ENCODE data around the gene ZNF680. TPM values are rescaled to one million over a fixed set of nuclear protein-coding genes. Genes with fewer than 3 reads are reported as not detected.
"Not testable (repeated sequence)": the region's sequence is repeated elsewhere in the genome, so short reads cannot be mapped to it uniquely, and the experiment has no call there.

Gene ZNF680
- total RNA-seq, 2 experiments from 2014 or later: 21.8 to 23.7 TPM

DNA sequence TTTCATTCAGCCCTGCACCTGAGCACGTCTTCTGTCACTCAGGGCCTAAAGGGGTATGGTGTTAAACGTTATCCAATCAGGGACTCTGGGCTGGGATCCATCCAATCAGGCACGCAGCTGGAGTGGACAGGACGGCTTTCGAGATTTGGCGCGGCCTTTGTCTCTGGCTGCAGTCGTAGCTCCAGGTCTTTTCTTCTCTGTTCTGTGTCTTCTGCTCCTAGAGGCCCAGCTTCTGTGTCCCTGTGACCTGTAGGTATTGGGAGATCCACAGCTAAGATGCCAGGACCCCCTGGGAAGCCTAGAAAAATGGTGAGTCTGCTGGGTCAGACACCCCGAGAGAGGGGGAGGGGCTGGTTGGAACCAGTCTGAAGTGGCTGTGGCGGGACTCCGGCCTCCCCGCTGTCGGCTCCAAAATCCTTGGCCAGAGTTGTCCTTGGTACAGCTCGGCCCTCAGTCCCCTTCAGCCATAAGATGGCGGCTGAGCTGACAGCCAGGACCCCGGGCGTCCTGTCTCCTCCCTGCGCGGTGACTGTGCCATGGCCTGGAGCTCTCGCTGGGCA, 11.7 kb upstream of the ZNF680 start:
- Mint-ChIP-seq H3K4me3 (peak overlapping the region; percentile 19), H3K9me3 (peaks cover 2% of the 10 kb centered on the region), H3K27ac (no peak overlapping the region), H3K27me3 (peaks cover 7% of the 10 kb centered on the region), H3K4me1 (peaks cover 4% of the 10 kb centered on the region), H3K36me3 (peaks cover 2% of the 10 kb centered on the region)
- DNase-seq: no peak
- ATAC-seq (ENCODE audit: low read depth): no peak
- POLR2A ChIA-PET: interaction anchor here (0.6 to 1.5 kb wide), 5 partner anchors 12 to 207 kb away, joined by 3 to 12 read pairs (median 4); partner anchors contain the start of genes ZNF107 and ZNF680

DNA sequence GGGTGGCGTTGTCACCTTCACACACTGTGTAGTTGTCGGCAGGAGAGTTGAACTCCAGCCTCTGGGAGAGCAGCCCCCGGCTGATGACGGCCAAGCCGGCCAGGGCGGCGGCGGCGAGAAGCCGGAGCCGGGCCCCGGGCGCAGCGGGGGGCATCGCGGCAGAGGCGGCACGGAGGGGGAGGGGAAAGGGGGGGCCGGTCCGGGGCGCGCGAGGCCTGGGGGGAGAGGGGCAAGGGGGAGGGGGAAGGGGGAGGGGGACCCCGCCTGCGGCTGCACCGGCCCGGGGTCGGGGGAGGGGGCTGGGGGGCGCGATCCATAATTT, 7.4 kb upstream of the ZNF680 start:
- not testable (repeated sequence) for H3K9me3 Mint-ChIP-seq; H3K27ac Mint-ChIP-seq; H3K36me3 Mint-ChIP-seq; H3K27me3 Mint-ChIP-seq; H3K4me1 Mint-ChIP-seq; DNase-seq; ATAC-seq (ENCODE audit: low read depth)
- POLR2A ChIA-PET: interaction anchor here (0.6 kb wide), 1 partner anchor 21 kb away, joined by 3 read pairs; no protein-coding TSS in a partner anchor
- H3K4me3 Mint-ChIP-seq: peak overlapping the region; percentile 78

DNA sequence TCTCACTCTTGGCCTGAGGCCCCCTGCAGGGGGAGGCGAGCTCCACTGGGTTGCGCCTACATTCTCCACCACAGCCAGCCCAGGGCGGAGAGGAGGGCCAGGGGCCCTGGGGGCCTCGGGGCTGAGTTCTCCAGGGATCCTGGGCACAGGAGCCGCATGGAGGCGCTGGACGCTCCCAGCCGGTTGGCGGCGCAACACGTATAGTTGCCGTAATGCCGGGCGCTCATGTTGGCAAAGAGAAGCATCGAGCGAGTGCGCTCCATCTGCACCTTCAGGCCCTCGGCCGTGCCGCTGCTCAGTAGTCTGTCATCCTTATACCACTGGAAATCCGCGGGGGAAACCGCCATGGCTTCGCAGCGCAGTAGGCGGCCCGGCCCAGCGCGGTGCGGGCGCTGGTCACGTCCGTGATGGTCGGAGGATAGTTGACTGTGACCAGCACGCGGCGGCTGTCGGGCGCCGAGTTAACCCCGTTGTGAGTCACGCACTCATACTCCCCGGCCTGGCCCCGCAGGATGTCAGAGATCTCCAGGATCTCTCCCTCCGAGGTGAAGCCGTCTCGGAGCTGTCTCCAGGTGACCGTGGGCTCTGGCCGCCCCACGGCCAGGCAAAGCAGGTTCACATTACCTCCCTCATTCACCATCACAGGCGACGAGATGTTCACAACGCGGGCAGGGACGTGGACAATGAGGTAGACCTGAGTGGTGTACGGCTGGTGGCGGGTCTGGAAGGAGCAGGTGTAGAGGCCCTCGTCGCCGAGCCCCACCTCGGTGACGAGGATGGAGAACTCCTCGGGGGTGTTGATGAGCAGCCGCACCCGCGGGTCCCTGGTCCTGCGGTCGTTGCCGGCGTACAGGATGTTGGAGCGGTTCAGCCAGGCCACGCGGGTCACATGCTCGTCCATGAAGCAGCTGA, 6.8 kb upstream of the ZNF680 start:
- ATAC-seq (ENCODE audit: low read depth): peak; percentile 73
- POLR2A ChIA-PET, H3K4me1 Mint-ChIP-seq, H3K36me3 Mint-ChIP-seq, H3K9me3 Mint-ChIP-seq, H3K27me3 Mint-ChIP-seq: not testable (repeated sequence)
- peak overlapping the region; percentile 78 for H3K4me3 Mint-ChIP-seq
- DNase-seq: peak; percentile 61
- peak overlapping the region; percentile 37 for H3K27ac Mint-ChIP-seq

DNA sequence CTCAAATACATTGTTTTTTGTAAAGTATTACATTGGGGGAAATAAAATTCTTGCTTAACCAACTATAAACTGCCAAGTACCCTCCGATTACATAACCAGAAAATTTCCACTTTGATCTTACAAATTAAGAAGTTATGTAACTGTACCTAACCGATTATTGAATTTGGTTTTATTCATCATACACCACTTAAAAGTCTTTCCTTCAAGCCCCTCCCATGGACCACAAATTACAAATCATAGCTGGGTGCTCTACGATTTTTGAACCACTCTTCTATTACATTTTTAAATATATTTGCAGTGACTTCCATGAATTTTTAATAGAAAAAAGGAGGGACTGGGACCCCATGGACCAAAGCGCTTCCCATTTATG, 630 bp downstream of the ZNF680 start:
- Mint-ChIP-seq H3K36me3 (peaks cover 42% of the 10 kb centered on the region), H3K4me1 (peaks cover 5% of the 10 kb centered on the region)
- ATAC-seq (ENCODE audit: low read depth): no peak

DNA sequence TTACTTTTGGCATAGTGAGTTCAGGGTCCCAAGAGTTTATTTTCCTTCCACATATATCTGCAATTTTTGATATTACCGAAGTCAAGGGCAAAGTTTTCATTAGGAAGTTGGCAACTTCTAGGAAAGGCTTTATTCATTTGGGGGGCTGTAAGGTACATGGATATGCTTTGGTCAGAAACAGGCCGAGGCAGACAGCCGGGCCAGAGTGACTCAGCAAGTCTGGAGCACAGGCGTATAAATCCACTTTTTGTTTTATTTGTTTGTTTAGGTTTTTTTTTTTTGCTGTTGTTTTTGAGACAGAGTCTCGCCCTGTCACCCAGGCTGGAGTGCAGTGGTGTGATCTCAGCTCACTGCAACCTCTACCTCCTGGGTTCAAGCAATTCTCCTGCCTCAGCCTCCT, 3.7 kb downstream of the ZNF680 start:
- no peaks in the 10 kb centered on the region for H3K27me3 Mint-ChIP-seq
- peaks cover 65% of the 10 kb centered on the region for H3K36me3 Mint-ChIP-seq

More for the DNA sequence above, 630 bp downstream of the ZNF680 start:
- Mint-ChIP-seq H3K9me3 (peaks cover 20% of the 10 kb centered on the region), H3K27me3 (no peaks in the 10 kb centered on the region), H3K4me3 (peak overlapping the region; percentile 99), H3K27ac (peak overlapping the region; percentile 100)
- POLR2A ChIA-PET: interaction anchor here (0.8 to 3.4 kb wide), 12 partner anchors 13 to 661 kb away, joined by 3 to 28 read pairs (median 4); partner anchors contain the start of genes ERV3-1, ZNF107, ZNF138 and ZNF273
- DNase-seq: no peak

DNA sequence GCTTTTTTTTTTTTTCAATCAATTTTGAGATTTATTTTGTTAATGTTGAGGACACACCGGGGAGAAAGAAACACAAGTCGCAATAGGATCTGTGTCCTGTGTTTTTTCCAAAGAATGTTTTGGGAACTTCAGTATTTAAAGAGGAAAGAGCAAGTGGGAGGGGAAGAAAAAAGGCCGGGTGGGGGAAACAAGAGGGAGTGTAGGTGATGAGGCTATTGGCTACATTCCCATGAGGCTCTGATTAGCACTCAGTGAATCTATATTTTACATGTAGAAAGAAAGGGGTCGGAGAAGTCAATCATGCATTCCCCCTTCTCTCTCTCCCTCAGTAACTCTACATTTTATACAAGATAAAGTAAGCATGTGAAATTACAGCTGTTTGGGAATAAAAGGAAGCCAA, 4.1 kb downstream of the ZNF680 start:
- Mint-ChIP-seq H3K36me3 (peaks cover 65% of the 10 kb centered on the region), H3K27ac (no peak overlapping the region), H3K4me1 (peaks cover 6% of the 10 kb centered on the region), H3K9me3 (peaks cover 25% of the 10 kb centered on the region), H3K4me3 (no peak overlapping the region), H3K27me3 (no peaks in the 10 kb centered on the region)
- DNase-seq (no peak), ATAC-seq (ENCODE audit: low read depth) (no peak)
- POLR2A ChIA-PET: no interaction called here

More for the DNA sequence above, 3.7 kb downstream of the ZNF680 start:
- POLR2A ChIA-PET: no interaction called here
- Mint-ChIP-seq H3K27ac (no peak overlapping the region), H3K4me1 (peaks cover 6% of the 10 kb centered on the region), H3K4me3 (no peak overlapping the region), H3K9me3 (peaks cover 25% of the 10 kb centered on the region)
- DNase-seq (no peak), ATAC-seq (ENCODE audit: low read depth) (no peak)

DNA sequence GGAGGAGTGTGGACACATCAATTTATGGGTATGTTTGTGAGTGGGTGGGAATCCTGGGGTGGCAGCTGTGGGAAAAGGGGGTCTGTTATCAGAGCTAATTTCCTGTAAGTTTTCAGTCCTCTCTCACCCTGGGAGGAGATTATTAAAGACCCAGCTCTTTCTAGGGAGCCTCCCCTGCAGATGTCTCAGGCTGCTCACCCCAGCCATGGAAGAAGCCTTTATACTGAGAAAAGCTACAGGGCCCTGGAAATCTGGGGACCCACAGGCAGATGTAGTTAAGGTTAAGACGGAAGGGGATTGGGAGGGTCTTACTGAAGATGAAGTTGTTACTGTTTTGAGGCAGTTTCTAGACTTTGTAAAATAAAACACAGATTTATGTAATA, 4.6 kb downstream of the ZNF680 start:
- DNase-seq (no peak), ATAC-seq (ENCODE audit: low read depth) (no peak)
- Mint-ChIP-seq H3K27me3 (no peaks in the 10 kb centered on the region), H3K36me3 (peaks cover 68% of the 10 kb centered on the region), H3K27ac (no peak overlapping the region), H3K4me1 (peaks cover 6% of the 10 kb centered on the region), H3K9me3 (peaks cover 25% of the 10 kb centered on the region), H3K4me3 (no peak overlapping the region)
- POLR2A ChIA-PET: no interaction called here

DNA sequence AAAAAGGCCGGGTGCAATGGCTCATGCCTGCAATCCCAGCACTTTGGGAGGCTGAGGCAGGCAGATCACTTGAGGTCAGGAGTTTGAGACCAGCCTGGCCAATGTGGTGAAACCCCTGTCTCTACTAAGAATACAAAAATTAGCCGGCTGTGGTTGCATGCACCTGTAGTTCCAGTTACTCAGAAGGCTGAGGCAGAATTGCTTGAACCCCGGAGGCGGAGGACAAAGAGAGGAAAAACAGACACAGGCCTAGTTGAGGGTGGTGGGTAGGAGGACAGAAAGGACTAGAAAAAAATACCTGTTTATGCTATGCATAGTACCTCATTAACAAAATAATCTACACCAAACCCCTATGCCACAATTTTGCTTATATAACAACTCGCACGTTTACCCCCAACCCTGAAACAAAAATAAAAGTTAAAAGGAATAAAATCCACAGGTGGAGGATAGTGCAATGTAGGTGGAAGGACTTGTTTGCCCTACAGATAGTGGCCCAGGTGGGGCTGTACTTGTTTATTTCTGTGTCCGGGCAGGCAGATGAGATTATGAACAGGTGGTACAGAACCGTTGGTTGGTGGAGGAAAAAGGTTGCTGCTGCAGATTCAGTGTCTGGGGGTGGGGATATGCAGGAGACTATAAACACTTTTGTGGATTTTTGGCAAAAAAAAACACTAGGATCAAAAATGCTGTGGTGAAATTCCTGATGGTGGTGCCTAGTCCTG, 5.1 kb downstream of the ZNF680 start:
- Mint-ChIP-seq H3K27ac (no peak overlapping the region), H3K4me3 (no peak overlapping the region), H3K36me3 (peaks cover 72% of the 10 kb centered on the region), H3K27me3 (no peaks in the 10 kb centered on the region), H3K9me3 (peaks cover 25% of the 10 kb centered on the region), H3K4me1 (peaks cover 6% of the 10 kb centered on the region)
- POLR2A ChIA-PET: no interaction called here
- ATAC-seq (ENCODE audit: low read depth): no peak
- no peak for DNase-seq

DNA sequence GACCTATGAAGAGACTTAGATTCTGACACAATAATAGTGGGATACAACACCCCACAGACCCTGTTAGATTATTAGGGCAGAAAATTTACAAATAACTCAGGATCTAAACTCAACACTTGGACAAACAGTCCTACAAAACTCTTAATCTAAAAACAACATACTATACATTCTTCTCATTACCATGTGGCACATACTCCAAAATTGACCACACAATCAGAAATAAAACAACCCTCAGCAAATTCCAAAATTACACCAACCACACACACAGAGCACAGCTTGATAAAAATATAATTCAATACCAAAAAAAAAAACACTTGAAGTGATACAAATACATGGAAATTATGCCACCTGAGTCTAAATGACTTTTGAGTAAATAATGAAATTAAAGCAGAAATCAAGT, 7.8 kb downstream of the ZNF680 start:
- ATAC-seq (ENCODE audit: low read depth) (no peak), DNase-seq (no peak)
- H3K27me3 Mint-ChIP-seq: no peaks in the 10 kb centered on the region
- H3K4me3 Mint-ChIP-seq: no peak overlapping the region
- POLR2A ChIA-PET: no interaction called here
- H3K9me3 Mint-ChIP-seq: peaks cover 28% of the 10 kb centered on the region
- H3K27ac Mint-ChIP-seq: no peak overlapping the region
- peaks cover 2% of the 10 kb centered on the region for H3K4me1 Mint-ChIP-seq
- peaks cover 77% of the 10 kb centered on the region for H3K36me3 Mint-ChIP-seq

DNA sequence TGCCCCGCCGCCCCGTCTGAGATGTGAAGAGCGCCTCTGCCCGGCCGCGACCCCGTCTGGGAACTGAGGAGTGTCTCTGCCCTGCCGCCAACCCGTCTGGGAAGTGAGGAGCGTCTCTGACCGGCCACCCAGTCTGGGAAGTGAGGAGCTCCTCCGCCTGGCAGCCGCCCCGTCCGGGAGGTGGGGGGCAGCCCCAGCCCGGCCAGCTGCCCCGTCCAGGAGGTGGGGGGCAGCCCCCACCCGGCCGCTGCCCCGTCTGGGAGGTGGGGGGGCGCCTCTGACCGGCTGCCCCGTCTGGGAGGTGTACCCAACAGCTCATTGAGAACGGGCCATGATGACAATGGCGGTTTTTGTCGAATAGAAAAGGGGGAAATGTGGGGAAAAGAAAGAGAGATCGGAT, 8.7 kb downstream of the ZNF680 start:
- DNase-seq; POLR2A ChIA-PET; H3K4me1 Mint-ChIP-seq; ATAC-seq (ENCODE audit: low read depth); H3K4me3 Mint-ChIP-seq; H3K27me3 Mint-ChIP-seq; H3K27ac Mint-ChIP-seq: not testable (repeated sequence)
- peaks cover 28% of the 10 kb centered on the region for H3K9me3 Mint-ChIP-seq
- peaks cover 80% of the 10 kb centered on the region for H3K36me3 Mint-ChIP-seq

DNA sequence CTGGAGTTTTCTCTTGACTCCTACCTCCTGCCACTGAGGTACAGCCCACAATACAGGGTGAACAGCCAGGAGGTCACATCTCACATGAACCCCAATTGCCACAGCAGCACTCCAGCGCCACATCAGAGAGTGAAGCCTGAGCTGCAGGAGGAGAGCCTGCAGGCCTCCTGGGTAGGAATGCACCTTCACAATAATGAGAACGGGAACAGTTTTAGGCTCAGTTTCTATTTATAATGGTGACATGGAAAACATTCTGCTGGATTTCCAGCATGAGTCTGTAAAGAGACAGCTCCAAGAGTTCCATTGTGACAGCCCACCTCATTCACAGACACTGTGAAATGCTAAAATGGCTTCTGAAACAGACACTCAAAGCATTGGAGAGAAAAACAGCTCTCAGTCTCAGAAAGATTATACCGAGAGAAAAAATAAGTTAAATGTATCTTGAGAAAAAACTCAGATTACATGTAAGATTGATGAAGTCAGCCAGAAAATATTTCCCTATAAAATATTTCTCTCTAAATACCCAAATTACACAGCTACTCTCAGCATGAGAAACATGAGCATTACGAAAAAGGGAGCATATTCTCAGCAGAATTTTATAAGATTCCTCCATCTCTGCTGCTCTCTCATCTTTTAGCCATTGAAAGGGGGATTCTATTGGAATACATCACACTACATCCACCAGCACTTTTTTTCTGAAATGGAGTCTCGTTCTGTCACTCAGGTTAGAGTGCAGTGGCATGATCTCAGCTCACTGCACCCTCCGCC, 11.3 kb downstream of the ZNF680 start:
- POLR2A ChIA-PET: no interaction called here
- Mint-ChIP-seq H3K36me3 (peaks cover 71% of the 10 kb centered on the region), H3K9me3 (peaks cover 25% of the 10 kb centered on the region), H3K4me3 (no peak overlapping the region), H3K27ac (no peak overlapping the region), H3K4me1 (peaks cover 2% of the 10 kb centered on the region), H3K27me3 (no peaks in the 10 kb centered on the region)
- no peak for DNase-seq
- no peak for ATAC-seq (ENCODE audit: low read depth)

DNA sequence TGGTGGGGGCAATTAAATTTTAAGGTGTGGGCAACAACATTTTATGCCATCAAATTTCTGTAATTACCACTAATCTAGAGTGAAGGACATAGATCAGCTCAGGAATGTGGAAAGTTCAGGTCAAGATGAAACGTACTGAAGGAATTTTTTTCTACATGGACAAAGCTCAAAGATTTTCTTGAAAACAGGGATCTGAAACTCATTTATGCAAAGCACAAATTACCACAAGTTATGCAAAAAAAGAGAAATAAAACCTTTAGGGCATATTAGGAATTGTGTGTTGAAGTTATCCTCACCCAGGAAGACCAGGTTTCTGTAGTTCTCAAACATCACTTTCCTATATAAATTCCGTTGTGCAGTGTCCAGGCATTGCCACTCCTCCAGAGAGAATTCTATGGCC, 18.9 kb downstream of the ZNF680 start:
- no peak for DNase-seq
- ATAC-seq (ENCODE audit: low read depth): no peak
- Mint-ChIP-seq H3K36me3 (peaks cover 71% of the 10 kb centered on the region), H3K9me3 (peaks cover 14% of the 10 kb centered on the region), H3K27me3 (no peaks in the 10 kb centered on the region), H3K4me3 (no peak overlapping the region), H3K27ac (no peak overlapping the region), H3K4me1 (peaks cover 4% of the 10 kb centered on the region)
- POLR2A ChIA-PET: no interaction called here

Measured in activated naive CD8-positive, alpha-beta T cell treated with anti-CD3 and anti-CD28 coated beads, Interleukin-2, amount 10 ng/mL, durations not matched to agents 7 days and 5 days (primary cell).